Nephron (organoid): Measurements from ENCODE around the gene ATP1A1.

Source experiments
- H3K27ac Mint-ChIP-seq, 3 experiments: 2 replicates each; pipeline ENCODE4 v1.8.0; 2020; ENCODE audit warnings: mixed read lengths in 3 of 3, mild to moderate bottlenecking in 2 of 3, moderate library complexity in 1 of 3
- H3K27me3 Mint-ChIP-seq: 2 replicates; pipeline ENCODE4 v1.8.0; 2021; ENCODE audit warnings: low read depth, mild to moderate bottlenecking, moderate library complexity, mixed read lengths
- H3K36me3 Mint-ChIP-seq: 2 replicates; pipeline ENCODE4 v1.8.0; 2020; ENCODE audit warnings: low read depth, mixed read lengths
- H3K4me1 Mint-ChIP-seq: 2 replicates; pipeline ENCODE4 v1.8.0; 2020; ENCODE audit warnings: mixed read lengths
- H3K4me3 Mint-ChIP-seq, 3 experiments: 2 replicates each; pipeline ENCODE4 v1.8.0; 2020; ENCODE audit warnings: mild to moderate bottlenecking in 3 of 3, mixed read lengths in 3 of 3, moderate library complexity in 2 of 3
- H3K9me3 Mint-ChIP-seq: 2 replicates; pipeline ENCODE4 v1.8.0; 2020; ENCODE audit warnings: mixed read lengths
- CTCF ChIP-seq, 3 experiments: fragments of 200-600 bp; sonication (generic); IDR thresholded peaks; one replicate each; pipeline ENCODE4 v1.5.0; 2021; ENCODE audit warnings: antibody characterized with exemption in 3 of 3; ENCODE audit not compliant: unreplicated experiment in 3 of 3

Gene ATP1A1

GRCh38 chr1:116372651-116373430 lies at the start of gene ATP1A1:
ATP1A1 (plus strand) TSS chr1:116373244; CDS start chr1:116373512, 268 bp downstream.
- TF ChIP-seq CTCF (IDR thresholded peaks at IDR 0.05; ENCODE audit: unreplicated experiment in 3 of 3), result no peak
- peaks cover 44% of the 10 kb centered on the region for H3K4me1 Mint-ChIP-seq
- H3K9me3 Mint-ChIP-seq, result no peaks in the 10 kb centered on the region

GRCh38 chr1:116323491-116323890 lies 49.6 kb upstream of the ATP1A1 start:
- H3K4me3 Mint-ChIP-seq, result no peak overlapping the region
- TF ChIP-seq CTCF (IDR thresholded peaks at IDR 0.05; ENCODE audit: unreplicated experiment in 3 of 3), result no peak
- H3K36me3 Mint-ChIP-seq, result no peaks in the 10 kb centered on the region
- no peak overlapping the region for H3K27ac Mint-ChIP-seq
- peaks cover 25% of the 10 kb centered on the region for H3K4me1 Mint-ChIP-seq
- H3K27me3 Mint-ChIP-seq, result no peaks in the 10 kb centered on the region
- no peaks in the 10 kb centered on the region for H3K9me3 Mint-ChIP-seq

More at GRCh38 chr1:116372651-116373430, at the start of gene ATP1A1:
- Mint-ChIP-seq H3K36me3 (no peaks in the 10 kb centered on the region), H3K4me3 (peak within 1 kb of the TSS; percentile 93 to 98 (median 98)), H3K27me3 (peaks cover 7% of the 10 kb centered on the region), H3K27ac (peak within 1 kb of the TSS; percentile 87 to 96 (median 96))

GRCh38 chr1:116324411-116324810 lies 48.6 kb upstream of the ATP1A1 start:
- no peaks in the 10 kb centered on the region for H3K27me3 Mint-ChIP-seq
- no peak for TF ChIP-seq CTCF (IDR thresholded peaks at IDR 0.05; ENCODE audit: unreplicated experiment in 3 of 3)
- H3K4me1 Mint-ChIP-seq, result peaks cover 16% of the 10 kb centered on the region
- no peak overlapping the region for H3K4me3 Mint-ChIP-seq
- H3K9me3 Mint-ChIP-seq, result no peaks in the 10 kb centered on the region
- H3K36me3 Mint-ChIP-seq, result no peaks in the 10 kb centered on the region
- no peak overlapping the region for H3K27ac Mint-ChIP-seq

- H3K27ac Mint-ChIP-seq, result no peak overlapping the region
- H3K27me3 Mint-ChIP-seq, result no peaks in the 10 kb centered on the region
- no peak for TF ChIP-seq CTCF (IDR thresholded peaks at IDR 0.05; ENCODE audit: unreplicated experiment in 3 of 3)
- H3K9me3 Mint-ChIP-seq, result no peaks in the 10 kb centered on the region
- peaks cover 23% of the 10 kb centered on the region for H3K4me1 Mint-ChIP-seq
- H3K4me3 Mint-ChIP-seq, result no peak overlapping the region
- H3K36me3 Mint-ChIP-seq, result no peaks in the 10 kb centered on the region
Observed at GRCh38 chr1:116325104-116325503, 47.9 kb upstream of the ATP1A1 start.

GRCh38 chr1:116325922-116326321 lies 47.1 kb upstream of the ATP1A1 start:
- no peaks in the 10 kb centered on the region for H3K9me3 Mint-ChIP-seq
- TF ChIP-seq CTCF (IDR thresholded peaks at IDR 0.05; ENCODE audit: unreplicated experiment in 3 of 3), result no peak
- H3K36me3 Mint-ChIP-seq, result no peaks in the 10 kb centered on the region
- peaks cover 26% of the 10 kb centered on the region for H3K4me1 Mint-ChIP-seq
- H3K27ac Mint-ChIP-seq, result no peak overlapping the region
- H3K4me3 Mint-ChIP-seq, result no peak overlapping the region
- no peaks in the 10 kb centered on the region for H3K27me3 Mint-ChIP-seq

- H3K27me3 Mint-ChIP-seq, result no peaks in the 10 kb centered on the region
- no peak overlapping the region for H3K4me3 Mint-ChIP-seq
- H3K36me3 Mint-ChIP-seq, result no peaks in the 10 kb centered on the region
- no peak overlapping the region for H3K27ac Mint-ChIP-seq
- no peaks in the 10 kb centered on the region for H3K9me3 Mint-ChIP-seq
- TF ChIP-seq CTCF (IDR thresholded peaks at IDR 0.05; ENCODE audit: unreplicated experiment in 3 of 3), result no peak
- H3K4me1 Mint-ChIP-seq, result peaks cover 22% of the 10 kb centered on the region
Observed at GRCh38 chr1:116326486-116326885, 46.6 kb upstream of the ATP1A1 start.
